K562 (cell line): ENCODE data around the gene MYL12B. TPM values are rescaled to one million over a fixed set of nuclear protein-coding genes. Genes with fewer than 3 reads are reported as not detected.

Experiments used
- DDX20 ChIP-seq: fragments of 450-650 bp; IDR thresholded peaks from 2 replicates; pipeline ENCODE4 v1.6.1; 2016; ENCODE audit warnings: missing genetic modification characterization, low read depth, mild to moderate bottlenecking, missing compliant biosample characterization, moderate library complexity
- E2F4 ChIP-seq: sonication (generic); formaldehyde crosslinking; IDR thresholded peaks from 2 replicates; pipeline ENCODE4 v1.8.0; 2022; ENCODE audit warnings: mild to moderate bottlenecking, low read depth, missing genetic modification reagents
- ETV5 ChIP-seq: sonication (generic); formaldehyde crosslinking; IDR thresholded peaks from 2 replicates; pipeline ENCODE4 v1.4.0; 2020; ENCODE audit warnings: low read depth, mild to moderate bottlenecking, missing genetic modification reagents
- GABPA ChIP-seq: fragments of 200-800 bp; sonication (Bioruptor generic); conservative IDR thresholded peaks from 2 replicates; pipeline ENCODE4 v1.6.1; 2016; ENCODE audit warnings: low read depth, missing genetic modification characterization, missing compliant biosample characterization
- KDM5B ChIP-seq: fragments of 200-600 bp; sonication (generic); IDR thresholded peaks from 2 replicates; pipeline ENCODE4 v1.6.1; 2012; ENCODE audit warnings: low read depth, mild to moderate bottlenecking, moderate library complexity, low read length, control low read depth, inconsistent platforms; ENCODE audit not compliant: insufficient replicate concordance
- MAFF ChIP-seq: IDR thresholded peaks from 2 replicates; pipeline ENCODE4 v1.6.1; 2012; ENCODE audit warnings: low read length, improper control_type of control experiment
- MIER1 ChIP-seq: fragments of 450-650 bp; IDR thresholded peaks from 2 replicates; pipeline ENCODE4 v1.6.1; 2016; ENCODE audit warnings: antibody characterized with exemption, mild to moderate bottlenecking, low read depth
- MTA3 ChIP-seq: fragments of 450-650 bp; formaldehyde crosslinking; IDR thresholded peaks from 2 replicates; pipeline ENCODE4 v1.6.1; 2017; ENCODE audit warnings: mild to moderate bottlenecking, borderline replicate concordance
- MYBL2 ChIP-seq, 2 experiments: fragments of 450-650 bp in 1 of 2; sonication (generic) in 1 of 2; formaldehyde crosslinking in 1 of 2; IDR thresholded peaks; 2 replicates each; pipeline versions ENCODE4 v1.6.1 to v1.8.1; 2017 to 2022; ENCODE audit warnings: borderline replicate concordance in 1 of 2, inconsistent platforms in 1 of 2, low read depth in 1 of 2, mild to moderate bottlenecking in 1 of 2, missing genetic modification reagents in 1 of 2, moderate library complexity in 1 of 2
- NCOA4 ChIP-seq: fragments of 450-650 bp; IDR thresholded peaks from 2 replicates; pipeline ENCODE4 v1.6.1; 2018; ENCODE audit warnings: mild to moderate bottlenecking; ENCODE audit not compliant: partially characterized antibody
- NONO ChIP-seq, 2 experiments: fragments of 200-400 bp in 1 of 2; fragments of 450-650 bp in 1 of 2; formaldehyde crosslinking in 1 of 2; IDR thresholded peaks; 2 replicates each; pipeline ENCODE4 v1.6.1; 2017; ENCODE audit warnings: low read depth in 2 of 2, mild to moderate bottlenecking in 2 of 2, moderate library complexity in 2 of 2, low read length in 1 of 2
- RBM39 ChIP-seq: fragments of 200-400 bp; formaldehyde crosslinking; optimal IDR thresholded peaks from 2 replicates; pipeline ENCODE3; 2018; ENCODE audit warnings: low read depth, low read length
- STAG1 ChIP-seq: sonication (generic); formaldehyde crosslinking; IDR thresholded peaks from 2 replicates; pipeline ENCODE4 v1.5.0; 2020; ENCODE audit warnings: missing genetic modification reagents, borderline replicate concordance
- ZNF124 ChIP-seq: sonication (generic); formaldehyde crosslinking; IDR thresholded peaks from 2 replicates; pipeline ENCODE4 v1.8.1; 2022; ENCODE audit warnings: missing genetic modification reagents
- ZNF184 ChIP-seq: sonication (generic); formaldehyde crosslinking; IDR thresholded peaks from 2 replicates; pipeline ENCODE4 v1.5.0; 2020; ENCODE audit warnings: missing genetic modification reagents
- ZNF354B ChIP-seq: fragments of 250-450 bp; sonication (Bioruptor Pico); IDR thresholded peaks from 2 replicates; pipeline ENCODE4 v1.4.0; 2020
- polyA plus RNA-seq, 8 experiments: library from polyadenylated mRNA; depleted of rRNA in 4 of 8; stranded (reverse) in 5 of 8; unstranded in 3 of 8; fragments of >200 nt; fragmentation: Nextera tagmentation in 2 of 8; fragmentation: Illumina TruSeq in 1 of 8; extraction: Ambion mirVana in 2 of 8; extraction: Trizol in 1 of 8; gene quantifications; 2 replicates each; pipeline versions ENCODE4 v1.2.1 to v1.2.3, GENCODE V29; 2011 to 2014; ENCODE audit warnings: inconsistent platforms in 1 of 8, missing spikeins in 1 of 8
- total RNA-seq, 7 experiments: library from RNA; depleted of rRNA in 6 of 7; stranded (reverse); fragments of >200 nt in 6 of 7; fragmentation: Illumina TruSeq in 2 of 7; extraction: Trizol in 2 of 7; gene quantifications; 2 replicates each; pipeline versions ENCODE4 v1.2.1 to v1.2.3, GENCODE V29; 2011 to 2021; ENCODE audit warnings: low replicate concordance in 1 of 7
- TF ChIP-seq, protein P1 (sequence below): fragments of 450-650 bp; formaldehyde crosslinking; IDR thresholded peaks from 2 replicates; pipeline ENCODE4 v1.4.0; 2020; ENCODE audit warnings: mild to moderate bottlenecking, mixed read lengths
- TF ChIP-seq, protein P2 (sequence below): fragments of 450-650 bp; formaldehyde crosslinking; IDR thresholded peaks from 2 replicates; pipeline ENCODE4 v1.4.0; 2022; ENCODE audit warnings: missing genetic modification characterization
- TF ChIP-seq, protein P3 (sequence below): fragments of 450-650 bp; conservative IDR thresholded peaks from 2 replicates; pipeline ENCODE4 v1.6.1; 2016; ENCODE audit warnings: missing genetic modification characterization, low read depth, mild to moderate bottlenecking, missing compliant biosample characterization, moderate library complexity

The MYL12B gene
- total and polyA plus RNA-seq, 9 of the 15 experiments (the other 6 are each of a cell fraction or from before 2014, with no cell fraction given): 220 to 995 (median 463) TPM

- no peak for TF ChIP-seq STAG1 (CRISPR knock-in tag)
- peak; percentile 92 for TF ChIP-seq GABPA
- no peak for TF ChIP-seq RBM39
- no peak for TF ChIP-seq DDX20 (tag)
- no peak for TF ChIP-seq ZNF184
- no peak for TF ChIP-seq ETV5 (CRISPR knock-in tag)
- TF ChIP-seq, protein P1, sequence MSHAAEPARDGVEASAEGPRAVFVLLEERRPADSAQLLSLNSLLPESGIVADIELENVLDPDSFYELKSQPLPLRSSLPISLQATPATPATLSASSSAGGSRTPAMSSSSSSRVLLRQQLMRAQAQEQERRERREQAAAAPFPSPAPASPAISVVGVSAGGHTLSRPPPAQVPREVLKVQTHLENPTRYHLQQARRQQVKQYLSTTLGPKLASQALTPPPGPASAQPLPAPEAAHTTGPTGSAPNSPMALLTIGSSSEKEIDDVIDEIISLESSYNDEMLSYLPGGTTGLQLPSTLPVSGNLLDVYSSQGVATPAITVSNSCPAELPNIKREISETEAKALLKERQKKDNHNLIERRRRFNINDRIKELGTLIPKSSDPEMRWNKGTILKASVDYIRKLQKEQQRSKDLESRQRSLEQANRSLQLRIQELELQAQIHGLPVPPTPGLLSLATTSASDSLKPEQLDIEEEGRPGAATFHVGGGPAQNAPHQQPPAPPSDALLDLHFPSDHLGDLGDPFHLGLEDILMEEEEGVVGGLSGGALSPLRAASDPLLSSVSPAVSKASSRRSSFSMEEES: no peak
- peak; percentile 50 for TF ChIP-seq KDM5B
- no peak for TF ChIP-seq ZNF354B (CRISPR knock-in tag)
- no peak for TF ChIP-seq MTA3
- TF ChIP-seq ZNF124 (CRISPR knock-in tag): no peak
- TF ChIP-seq, protein P2, sequence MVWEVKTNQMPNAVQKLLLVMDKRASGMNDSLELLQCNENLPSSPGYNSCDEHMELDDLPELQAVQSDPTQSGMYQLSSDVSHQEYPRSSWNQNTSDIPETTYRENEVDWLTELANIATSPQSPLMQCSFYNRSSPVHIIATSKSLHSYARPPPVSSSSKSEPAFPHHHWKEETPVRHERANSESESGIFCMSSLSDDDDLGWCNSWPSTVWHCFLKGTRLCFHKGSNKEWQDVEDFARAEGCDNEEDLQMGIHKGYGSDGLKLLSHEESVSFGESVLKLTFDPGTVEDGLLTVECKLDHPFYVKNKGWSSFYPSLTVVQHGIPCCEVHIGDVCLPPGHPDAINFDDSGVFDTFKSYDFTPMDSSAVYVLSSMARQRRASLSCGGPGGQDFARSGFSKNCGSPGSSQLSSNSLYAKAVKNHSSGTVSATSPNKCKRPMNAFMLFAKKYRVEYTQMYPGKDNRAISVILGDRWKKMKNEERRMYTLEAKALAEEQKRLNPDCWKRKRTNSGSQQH (CRISPR knock-in tag): no peak
- no peak for TF ChIP-seq MIER1
- no peak for TF ChIP-seq MAFF
- no peak for TF ChIP-seq MYBL2 (IDR thresholded peaks at IDR 0.05; ENCODE audit: low read depth)
- no peak for TF ChIP-seq MYBL2 (CRISPR knock-in tag; IDR thresholded peaks at IDR 0.05; ENCODE audit: borderline replicate concordance)
- no peak for TF ChIP-seq E2F4 (CRISPR knock-in tag)
- TF ChIP-seq NCOA4: no peak
- no peak; a peak in 1 of 4 replicates for TF ChIP-seq NONO (IDR thresholded peaks at IDR 0.05; ENCODE audit: low read depth in 2 of 2, low read length in 1 of 2)
- TF ChIP-seq, protein P3, sequence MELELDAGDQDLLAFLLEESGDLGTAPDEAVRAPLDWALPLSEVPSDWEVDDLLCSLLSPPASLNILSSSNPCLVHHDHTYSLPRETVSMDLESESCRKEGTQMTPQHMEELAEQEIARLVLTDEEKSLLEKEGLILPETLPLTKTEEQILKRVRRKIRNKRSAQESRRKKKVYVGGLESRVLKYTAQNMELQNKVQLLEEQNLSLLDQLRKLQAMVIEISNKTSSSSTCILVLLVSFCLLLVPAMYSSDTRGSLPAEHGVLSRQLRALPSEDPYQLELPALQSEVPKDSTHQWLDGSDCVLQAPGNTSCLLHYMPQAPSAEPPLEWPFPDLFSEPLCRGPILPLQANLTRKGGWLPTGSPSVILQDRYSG: no peak
These were observed 550 bp downstream of the MYL12B start (continued) for GRCh38 chr18:3262234-3263131.
